Smooth muscle cell of the coronary artery (primary cell): ENCODE data around the gene OR4K17. TPM values are rescaled to one million over a fixed set of nuclear protein-coding genes. Genes with fewer than 3 reads are reported as not detected.

Source experiments
- total RNA-seq: library from RNA; depleted of rRNA; stranded (reverse); fragments of >200 nt; gene quantifications from 2 replicates; pipeline ENCODE4 v1.2.3, GENCODE V29; 2014; ENCODE audit warnings: low replicate concordance

Gene OR4K17
- total RNA-seq, result not detected in 2 replicates

GRCh38 chr14:20110438-20110837 lies at the start of gene OR4K17:
TSS of gene OR4K17 (plus strand) at chr14:20110739. CDS start at chr14:20117500, 6,761 bp downstream.

GRCh38 chr14:20138520-20138919 lies 28.0 kb downstream of the OR4K17 start, which contains the start of gene OR4N5:
TSS of gene OR4N5 (plus strand) at chr14:20138820. CDS start at chr14:20143736, 4,916 bp downstream.

Other genes with a start within 250 kb of the OR4K17 start
- not detected in 2 replicates for gene OR4K2, start 235.6 kb upstream of the OR4K17 start, total RNA-seq
- not detected in 2 replicates for gene OR4K5, start 190.1 kb upstream of the OR4K17 start, total RNA-seq
- not detected in 2 replicates for gene OR4K1, start 179.8 kb upstream of the OR4K17 start, total RNA-seq
- gene OR4K15, start 135.1 kb upstream of the OR4K17 start, total RNA-seq, result not detected in 2 replicates
- not detected in 2 replicates for gene OR4Q2, start 108.6 kb upstream of the OR4K17 start, total RNA-seq
- not detected in 2 replicates for gene OR4K14, start 91.4 kb upstream of the OR4K17 start, total RNA-seq
- not detected in 2 replicates for gene OR4K13, start 74.7 kb upstream of the OR4K17 start, total RNA-seq
- not detected in 2 replicates for gene OR4L1, start 50.7 kb upstream of the OR4K17 start, total RNA-seq
- gene OR4N5, start 28.1 kb downstream of the OR4K17 start, total RNA-seq, result not detected in 2 replicates
- gene OR11G2, start 80.2 kb downstream of the OR4K17 start, total RNA-seq, result not detected in 2 replicates
- not detected in 2 replicates for gene OR11H6, start 113.0 kb downstream of the OR4K17 start, total RNA-seq
- gene OR11H7, start 118.2 kb downstream of the OR4K17 start, total RNA-seq, result not detected in 2 replicates
- not detected in 2 replicates for gene OR11H4, start 128.5 kb downstream of the OR4K17 start, total RNA-seq
- gene TTC5, start 195.2 kb downstream of the OR4K17 start, total RNA-seq, result 21.8 and 53.5 TPM in 2 replicates
- gene CCNB1IP1, start 222.5 kb downstream of the OR4K17 start, total RNA-seq, result 31.5 and 46.5 TPM in 2 replicates
- gene PARP2, start 232.9 kb downstream of the OR4K17 start, total RNA-seq, result 5.5 and 6.7 TPM in 2 replicates